Activated T-cell treated with anti-CD3 and anti-CD28 coated beads, Interleukin-2, amount 50 U/mL, for 72 hours (primary cell): ENCODE results near the gene CASP2. TPM values are rescaled to one million over a fixed set of nuclear protein-coding genes. Genes with fewer than 3 reads are reported as not detected.

Experiments used
- ATAC-seq, 2 donors: fragments of 150-1000 bp; cut with Tn5 transposase; replicated peaks in 1 of 2; 2 replicates each; pipeline ENCODE4 v1.10.0; 2021; ENCODE audit warnings: moderate library complexity in 2 of 2, mild to moderate bottlenecking in 1 of 2
- DNase-seq, 2 donors: peaks; one replicate each; pipeline ENCODE4 v3.0.0; 2021 to 2022; ENCODE audit warnings: mixed read lengths in 1 of 2
- H3K27ac Mint-ChIP-seq: one replicate; pipeline ENCODE4 v1.8.0; 2022; ENCODE audit warnings: mild to moderate bottlenecking, moderate library complexity, mixed read lengths
- H3K27me3 Mint-ChIP-seq: one replicate; pipeline ENCODE4 v1.8.0; 2022; ENCODE audit warnings: low read depth, mixed read lengths
- H3K36me3 Mint-ChIP-seq, 2 donors: one replicate each; pipeline ENCODE4 v1.8.0; 2022; ENCODE audit warnings: mixed read lengths in 2 of 2, mild to moderate bottlenecking in 1 of 2; ENCODE audit not compliant: insufficient read depth in 2 of 2
- H3K4me1 Mint-ChIP-seq: one replicate; pipeline ENCODE4 v1.8.0; 2022; ENCODE audit warnings: low read depth, mixed read lengths
- H3K4me3 Mint-ChIP-seq, 2 donors: one replicate each; pipeline ENCODE4 v1.8.0; 2022; ENCODE audit warnings: mild to moderate bottlenecking in 2 of 2, mixed read lengths in 2 of 2, moderate library complexity in 2 of 2
- H3K9me3 Mint-ChIP-seq, 2 donors: one replicate each; pipeline ENCODE4 v1.8.0; 2022; ENCODE audit warnings: mixed read lengths in 2 of 2
- total RNA-seq, 2 donors: library from RNA; stranded (reverse); gene quantifications; one replicate each; pipeline ENCODE4 v1.2.3, GENCODE V29; 2022

Gene CASP2
- total RNA-seq, 2 donors from 2014 or later = 126 to 128 TPM

DNA sequence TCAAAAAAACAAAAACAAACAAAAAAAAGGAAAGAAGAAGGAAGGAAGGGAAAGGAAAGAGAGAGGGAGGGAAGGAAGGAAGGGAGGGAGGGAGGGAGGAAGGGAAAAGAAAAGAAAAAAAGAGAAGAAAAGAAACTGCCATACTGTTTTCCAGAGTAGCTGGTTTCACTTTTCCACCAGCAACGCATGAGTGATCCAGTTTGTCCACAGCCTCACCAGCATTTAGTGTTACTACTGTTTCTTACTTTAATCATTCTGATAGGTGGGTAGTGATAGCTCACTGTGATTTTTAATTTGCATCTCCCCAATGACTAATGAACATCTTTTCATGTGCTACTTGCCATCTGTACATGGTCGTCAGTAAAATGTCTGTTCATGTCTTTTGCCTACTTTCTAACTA is 15.3 kb upstream of the CASP2 start:
- Mint-ChIP-seq H3K9me3 (no peaks in the 10 kb centered on the region), H3K4me3 (no peak overlapping the region), H3K36me3 (peaks cover 3 to 6% of the 10 kb centered on the region in 2 donors), H3K4me1 (peaks cover 24% of the 10 kb centered on the region), H3K27ac (no peak overlapping the region), H3K27me3 (no peaks in the 10 kb centered on the region)
- DNase-seq = no peak
- ATAC-seq = no peak

DNA sequence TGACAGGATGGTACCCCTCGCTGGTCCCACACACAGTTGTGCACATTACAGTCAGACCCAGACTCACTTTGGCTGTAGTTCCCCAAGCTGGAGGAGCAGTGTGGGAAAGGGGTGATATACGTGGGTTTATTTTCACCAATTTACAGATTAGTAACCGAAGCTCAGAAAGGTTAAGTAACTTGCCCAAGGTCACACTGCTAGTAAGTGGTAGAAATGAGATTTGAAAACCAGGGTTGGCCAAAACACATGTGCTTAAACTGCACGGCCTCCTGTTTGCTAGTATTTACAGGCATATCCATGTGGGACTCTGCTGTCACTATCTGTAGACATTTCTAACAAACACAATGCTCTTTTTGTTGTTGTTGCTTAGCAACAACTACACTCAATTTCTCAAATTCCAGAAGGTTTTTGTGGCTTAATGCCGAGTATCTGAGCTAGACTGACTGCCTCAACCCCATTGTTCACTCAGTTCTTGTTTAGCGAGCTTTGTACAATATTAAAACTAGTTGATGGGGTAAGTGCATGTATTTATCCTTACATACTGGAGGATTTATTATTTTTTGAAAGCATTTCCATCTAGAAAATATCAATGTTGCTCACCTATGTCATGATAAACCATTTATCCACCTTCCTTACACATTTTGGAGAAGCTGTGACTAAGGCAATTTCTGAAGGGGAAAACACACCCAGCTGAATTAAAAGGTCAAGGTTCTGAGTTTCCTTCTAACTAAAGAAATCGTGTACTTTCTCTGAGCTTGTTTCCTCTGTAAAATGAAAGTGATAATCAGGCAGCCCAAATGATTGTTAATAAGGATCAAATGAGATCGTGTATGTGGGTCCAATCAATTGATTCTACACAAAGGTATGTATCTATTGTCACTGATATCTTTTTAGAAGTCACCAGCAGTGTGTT is 8.7 kb upstream of the CASP2 start:
- Mint-ChIP-seq H3K4me1 (peaks cover 38% of the 10 kb centered on the region), H3K4me3 (peak overlapping the region; percentile 61 to 89), H3K27ac (peak overlapping the region; percentile 98), H3K27me3 (no peaks in the 10 kb centered on the region), H3K9me3 (no peaks in the 10 kb centered on the region), H3K36me3 (no peaks in the 10 kb centered on the region)
- ATAC-seq (peak; percentile 56 to 69), DNase-seq (no peak)

DNA sequence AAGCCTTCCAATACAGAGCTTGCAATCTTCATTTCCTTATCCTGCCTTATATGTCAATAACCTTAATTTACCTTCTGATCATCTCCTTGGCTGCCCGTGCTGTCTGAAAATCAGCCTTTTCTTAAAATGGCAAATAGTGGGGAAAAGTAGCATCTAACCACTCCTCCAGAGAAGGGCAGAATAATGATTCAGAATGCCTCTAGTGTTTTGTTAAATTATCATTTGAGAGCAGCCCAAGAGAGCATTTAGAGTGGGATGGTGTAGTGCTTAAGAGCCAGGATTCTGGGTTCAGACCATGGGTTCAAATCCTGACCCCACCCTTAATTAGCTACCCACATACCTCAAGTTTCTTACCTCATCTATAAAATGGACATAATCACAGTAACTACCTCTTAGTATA is 8.0 kb upstream of the CASP2 start:
- Mint-ChIP-seq H3K36me3 (no peaks in the 10 kb centered on the region), H3K4me1 (peaks cover 42% of the 10 kb centered on the region), H3K9me3 (no peaks in the 10 kb centered on the region), H3K27ac (peak overlapping the region; percentile 98), H3K4me3 (peak overlapping the region; percentile 61 to 89), H3K27me3 (no peaks in the 10 kb centered on the region)
- ATAC-seq = peak; percentile 13 to 46
- no peak for DNase-seq

DNA sequence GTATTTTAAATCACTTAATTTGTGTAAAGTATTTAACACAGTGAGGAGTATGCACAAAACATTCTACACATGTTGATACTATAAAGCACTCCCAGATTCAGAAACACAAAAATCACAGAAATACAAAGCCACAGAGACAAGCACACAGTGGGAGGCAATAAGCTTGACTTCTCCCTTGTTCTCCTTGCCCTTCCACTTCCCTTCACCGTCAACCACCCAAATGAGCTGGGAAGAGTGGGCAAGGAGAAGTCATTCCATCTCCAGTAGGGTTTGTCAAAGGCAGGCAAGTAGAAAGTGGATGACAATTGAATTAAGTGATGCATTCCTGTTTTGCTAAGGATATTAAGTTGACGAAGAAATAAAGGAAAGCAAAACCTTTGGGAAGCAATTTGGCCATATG is 7.6 kb upstream of the CASP2 start:
- ATAC-seq (no peak), DNase-seq (no peak)
- H3K36me3 Mint-ChIP-seq = no peaks in the 10 kb centered on the region
- H3K9me3 Mint-ChIP-seq = no peaks in the 10 kb centered on the region
- peak overlapping the region; percentile 61 to 89 for H3K4me3 Mint-ChIP-seq
- peak overlapping the region; percentile 98 for H3K27ac Mint-ChIP-seq
- peaks cover 42% of the 10 kb centered on the region for H3K4me1 Mint-ChIP-seq
- H3K27me3 Mint-ChIP-seq = no peaks in the 10 kb centered on the region

DNA sequence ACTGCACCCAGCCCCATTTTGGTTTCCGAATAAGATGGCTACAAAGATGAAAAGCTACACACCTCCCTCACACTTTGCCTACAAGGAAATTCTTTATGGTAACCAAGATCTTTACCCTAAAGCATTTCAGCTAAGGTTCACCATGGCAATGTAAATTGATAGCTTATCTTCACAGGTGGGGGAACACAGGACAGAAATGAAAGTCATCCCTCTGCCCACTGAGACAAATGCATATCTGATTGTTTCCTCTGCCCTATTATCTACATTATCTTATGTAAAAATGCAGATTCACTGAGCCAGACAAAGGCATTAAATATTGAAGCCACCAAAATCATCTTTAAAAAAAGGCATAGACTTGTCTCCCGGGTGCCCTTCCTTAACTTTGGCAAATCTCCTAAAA is 6.6 kb upstream of the CASP2 start:
- Mint-ChIP-seq H3K27me3 (no peaks in the 10 kb centered on the region), H3K9me3 (no peaks in the 10 kb centered on the region), H3K27ac (no peak overlapping the region), H3K36me3 (no peaks in the 10 kb centered on the region), H3K4me1 (peaks cover 42% of the 10 kb centered on the region), H3K4me3 (peak overlapping the region in 1 of 2 donors; percentile 28)
- DNase-seq = no peak
- ATAC-seq = no peak

DNA sequence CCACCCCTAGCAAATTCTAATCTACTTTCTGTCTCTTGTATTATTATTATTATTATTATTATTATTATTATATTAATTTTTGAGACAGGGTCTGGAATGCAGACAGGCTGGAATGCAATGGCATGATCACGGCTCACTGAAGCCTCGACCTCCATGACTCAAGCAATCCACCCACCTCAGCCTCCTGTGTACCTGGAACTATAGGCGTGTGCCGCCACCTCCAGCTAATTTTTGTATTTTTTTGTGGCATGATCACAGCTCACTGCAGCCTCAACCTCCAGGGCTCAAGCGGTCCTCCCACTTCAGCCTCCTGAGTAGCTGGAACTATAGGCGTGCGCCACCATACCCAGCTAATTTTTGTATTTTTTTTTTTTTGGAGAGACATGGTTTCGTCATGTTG is 6.0 kb upstream of the CASP2 start:
- ATAC-seq = no peak
- Mint-ChIP-seq H3K27me3 (no peaks in the 10 kb centered on the region), H3K4me1 (peaks cover 48% of the 10 kb centered on the region), H3K4me3 (no peak overlapping the region), H3K27ac (no peak overlapping the region), H3K9me3 (no peaks in the 10 kb centered on the region), H3K36me3 (no peaks in the 10 kb centered on the region)
- no peak for DNase-seq

DNA sequence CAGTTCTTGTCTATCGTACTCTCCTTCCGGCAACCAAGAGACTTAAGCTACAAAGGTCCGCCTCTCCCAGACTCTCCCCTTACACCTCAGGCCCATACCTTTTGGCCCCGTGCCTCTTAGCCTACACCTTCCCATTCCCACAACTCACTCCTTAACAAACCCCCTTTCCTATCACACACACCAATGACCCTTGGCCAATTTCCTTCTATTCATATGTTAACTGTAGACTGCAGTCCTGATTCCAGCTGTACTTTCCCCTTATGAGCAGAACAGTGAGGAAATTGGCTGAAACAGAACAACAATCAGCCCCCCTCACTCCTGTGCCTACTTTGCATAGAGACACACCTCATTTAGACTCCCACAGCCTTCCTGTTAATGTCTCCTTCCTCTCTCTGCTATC is 4.8 kb upstream of the CASP2 start:
- ATAC-seq (no peak), DNase-seq (no peak)
- Mint-ChIP-seq H3K27me3 (no peaks in the 10 kb centered on the region), H3K4me3 (peak overlapping the region in 1 of 2 donors; percentile 5), H3K9me3 (peaks cover 0 to 2% of the 10 kb centered on the region in 2 donors), H3K4me1 (peaks cover 57% of the 10 kb centered on the region), H3K36me3 (peaks cover 2% of the 10 kb centered on the region in 2 donors), H3K27ac (no peak overlapping the region)

DNA sequence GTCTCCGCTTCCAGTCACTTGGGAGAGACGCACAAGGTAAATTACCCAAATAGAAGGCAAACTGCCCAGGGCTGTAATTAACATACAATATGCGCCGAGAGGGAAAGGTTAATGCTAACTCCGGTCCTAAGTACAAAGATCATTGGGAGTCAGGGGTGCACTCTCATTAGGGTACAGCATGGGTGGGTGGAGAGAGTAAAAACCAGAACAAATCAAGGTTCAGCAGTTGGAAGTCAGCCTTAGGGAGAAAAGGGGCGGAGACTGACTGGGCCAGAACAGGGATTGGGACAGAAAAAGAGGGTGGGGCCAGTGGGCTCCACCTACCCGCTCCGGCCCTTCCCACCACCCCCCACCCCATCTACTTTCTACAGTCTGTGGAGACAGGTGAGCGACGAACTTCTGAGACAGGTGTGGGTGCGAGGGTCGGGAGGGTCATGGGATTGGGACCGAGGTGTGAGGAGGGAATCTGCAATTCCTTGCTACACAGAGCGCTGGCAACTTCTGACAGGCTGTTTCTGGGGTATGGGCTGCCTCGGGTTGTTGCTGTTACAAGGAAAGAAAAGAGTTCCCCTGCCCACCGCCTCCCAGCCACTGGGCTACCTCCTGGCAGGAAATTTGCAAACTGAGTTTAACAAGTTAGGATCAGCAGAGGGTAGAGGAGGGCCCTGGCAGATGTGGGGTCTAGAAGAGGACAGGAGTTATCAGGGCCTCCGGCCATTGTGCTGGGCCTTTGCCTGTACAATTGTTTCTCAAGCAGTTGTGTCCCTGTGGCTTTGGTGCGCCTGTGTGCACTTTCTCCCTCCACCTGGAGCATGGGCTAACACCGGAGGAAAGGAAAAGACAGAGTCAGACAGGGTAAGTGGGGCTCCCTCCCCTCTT is 3.3 kb upstream of the CASP2 start, which contains the start of gene TMEM139:
Gene TMEM139 (plus strand): TSS at position 368 of the 879 bp plus-strand sequence. CDS start 1,000 bp downstream, outside the sequence.
- H3K27ac Mint-ChIP-seq = no peak within 1 kb of the TSS
- H3K27me3 Mint-ChIP-seq = no peaks in the 10 kb centered on the region
- peaks cover 4 to 8% of the 10 kb centered on the region in 2 donors for H3K36me3 Mint-ChIP-seq
- DNase-seq (no peak), ATAC-seq (no peak)
- H3K4me3 Mint-ChIP-seq = peak within 1 kb of the TSS; percentile 5 to 16
- peaks cover 55% of the 10 kb centered on the region for H3K4me1 Mint-ChIP-seq
- peaks cover 0 to 2% of the 10 kb centered on the region in 2 donors for H3K9me3 Mint-ChIP-seq

DNA sequence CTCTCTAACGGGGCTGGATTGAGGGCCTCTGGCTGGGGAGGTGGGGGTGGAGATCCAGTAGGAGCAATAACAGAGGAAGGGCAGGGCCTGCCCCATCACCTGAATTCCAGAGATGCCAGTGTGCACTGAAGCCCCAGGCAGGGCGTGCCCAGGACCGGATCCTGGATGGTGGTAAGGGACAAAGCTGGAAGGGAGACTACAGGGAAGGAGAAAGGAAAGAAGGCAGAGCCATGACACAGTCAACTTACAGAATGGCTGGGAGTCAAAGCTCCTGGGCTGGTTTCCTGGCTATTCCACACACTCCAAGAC is 2.7 kb upstream of the CASP2 start:
- Mint-ChIP-seq H3K4me3 (no peak overlapping the region), H3K36me3 (peaks cover 8 to 10% of the 10 kb centered on the region in 2 donors), H3K9me3 (peaks cover 0 to 2% of the 10 kb centered on the region in 2 donors), H3K27me3 (no peaks in the 10 kb centered on the region), H3K4me1 (peaks cover 55% of the 10 kb centered on the region), H3K27ac (no peak overlapping the region)
- ATAC-seq (no peak), DNase-seq (no peak)

DNA sequence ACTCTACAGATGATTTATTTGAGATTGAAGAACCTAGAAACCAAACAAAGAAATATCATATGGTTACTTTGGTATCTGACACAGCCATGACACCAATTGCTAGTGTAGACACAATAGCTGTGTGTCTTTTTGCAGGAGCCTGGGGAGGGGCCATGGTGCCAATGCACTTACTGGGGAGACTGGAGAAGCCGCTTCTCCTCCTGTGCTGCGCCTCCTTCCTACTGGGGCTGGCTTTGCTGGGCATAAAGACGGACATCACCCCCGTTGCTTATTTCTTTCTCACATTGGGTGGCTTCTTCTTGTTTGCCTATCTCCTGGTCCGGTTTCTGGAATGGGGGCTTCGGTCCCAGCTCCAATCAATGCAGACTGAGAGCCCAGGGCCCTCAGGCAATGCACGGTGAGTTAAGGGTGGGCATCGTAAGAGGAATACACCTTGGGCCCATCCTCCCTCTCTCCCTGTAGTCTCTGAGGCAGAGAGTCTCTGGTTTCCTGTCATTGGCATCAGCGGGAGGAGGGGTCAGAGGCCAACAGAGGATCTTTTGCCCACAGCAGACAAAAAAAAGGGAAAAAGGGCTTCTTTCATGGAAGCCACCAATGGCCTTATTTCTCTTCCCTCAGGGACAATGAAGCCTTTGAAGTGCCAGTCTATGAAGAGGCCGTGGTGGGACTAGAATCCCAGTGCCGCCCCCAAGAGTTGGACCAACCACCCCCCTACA is 2.2 kb upstream of the CASP2 start:
- peaks cover 55% of the 10 kb centered on the region for H3K4me1 Mint-ChIP-seq

DNA sequence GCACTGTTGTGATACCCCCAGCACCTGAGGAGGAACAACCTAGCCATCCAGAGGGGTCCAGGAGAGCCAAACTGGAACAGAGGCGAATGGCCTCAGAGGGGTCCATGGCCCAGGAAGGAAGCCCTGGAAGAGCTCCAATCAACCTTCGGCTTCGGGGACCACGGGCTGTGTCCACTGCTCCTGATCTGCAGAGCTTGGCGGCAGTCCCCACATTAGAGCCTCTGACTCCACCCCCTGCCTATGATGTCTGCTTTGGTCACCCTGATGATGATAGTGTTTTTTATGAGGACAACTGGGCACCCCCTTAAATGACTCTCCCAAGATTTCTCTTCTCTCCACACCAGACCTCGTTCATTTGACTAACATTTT is 1.6 kb upstream of the CASP2 start:
- H3K9me3 Mint-ChIP-seq = peaks cover 0 to 2% of the 10 kb centered on the region in 2 donors
- H3K4me3 Mint-ChIP-seq = no peak overlapping the region
- H3K27me3 Mint-ChIP-seq = no peaks in the 10 kb centered on the region
- H3K27ac Mint-ChIP-seq = no peak overlapping the region
- no peak for DNase-seq
- peaks cover 59% of the 10 kb centered on the region for H3K4me1 Mint-ChIP-seq
- H3K36me3 Mint-ChIP-seq = peaks cover 15 to 17% of the 10 kb centered on the region in 2 donors
- ATAC-seq = no peak

More for the DNA sequence above, 2.2 kb upstream of the CASP2 start:
- Mint-ChIP-seq H3K36me3 (peaks cover 9 to 12% of the 10 kb centered on the region in 2 donors), H3K27ac (no peak overlapping the region), H3K27me3 (no peaks in the 10 kb centered on the region), H3K4me3 (no peak overlapping the region), H3K9me3 (peaks cover 0 to 2% of the 10 kb centered on the region in 2 donors)
- ATAC-seq = no peak
- no peak for DNase-seq

DNA sequence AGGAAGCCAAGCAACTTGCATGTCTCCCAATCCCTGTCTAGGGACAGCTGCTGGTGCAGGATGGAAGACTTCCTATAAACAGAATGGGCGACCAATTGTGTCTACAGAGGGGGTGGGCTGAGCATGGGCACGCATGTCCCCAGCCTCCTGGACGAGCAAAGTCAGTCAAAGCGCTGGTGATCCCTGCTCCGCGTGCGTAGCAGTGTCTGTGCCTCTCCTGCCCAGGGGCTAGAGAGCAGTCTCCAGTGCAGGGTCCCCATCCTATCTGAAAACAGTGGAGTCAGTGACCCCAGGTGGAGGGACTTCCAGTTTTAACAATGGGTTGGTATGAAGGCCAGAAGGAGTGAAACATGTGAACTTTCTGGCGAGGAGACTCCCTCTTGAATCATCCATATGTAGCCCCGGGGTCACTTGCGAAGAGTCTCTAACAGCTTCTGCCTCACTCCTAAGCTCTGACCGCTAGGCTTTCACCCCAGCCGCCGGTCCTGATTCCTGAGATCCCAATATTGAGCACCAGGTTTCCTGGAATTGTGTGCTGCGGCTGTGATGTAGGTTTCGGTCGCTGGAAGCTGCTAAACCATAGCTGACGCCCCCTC is 714 bp upstream of the CASP2 start:
- peak overlapping the region; percentile 18 for H3K27ac Mint-ChIP-seq
- no peak for ATAC-seq
- no peak for DNase-seq
- peaks cover 62% of the 10 kb centered on the region for H3K4me1 Mint-ChIP-seq
- H3K4me3 Mint-ChIP-seq = peak overlapping the region; percentile 90 to 96
- peaks cover 19 to 23% of the 10 kb centered on the region in 2 donors for H3K36me3 Mint-ChIP-seq
- peaks cover 0 to 2% of the 10 kb centered on the region in 2 donors for H3K9me3 Mint-ChIP-seq
- H3K27me3 Mint-ChIP-seq = no peaks in the 10 kb centered on the region
